A673 (cell line): Measurements from ENCODE around the gene REV1.

Experiments
- CTCF ChIP-seq: fragments of 300-800, 200-600 bp; sonication (generic); conservative IDR thresholded peaks from 2 replicates; pipeline ENCODE4 v1.5.1; 2017; ENCODE audit warnings: low read depth, mild to moderate bottlenecking, antibody characterized with exemption, low read length, moderate library complexity, mixed read lengths
- EZH2 ChIP-seq: fragments of 200-600 bp; sonication (generic); IDR thresholded peaks from 2 replicates; pipeline ENCODE4 v1.6.1; 2017; ENCODE audit warnings: borderline replicate concordance, low read depth, mild to moderate bottlenecking, mixed read lengths, antibody characterized with exemption, low read length; ENCODE audit not compliant: poor library complexity, severe bottlenecking

- TF ChIP-seq CTCF (no peak), EZH2 (no peak)
Measured at GRCh38 chr2:99420031-99420430, 69.8 kb downstream of the REV1 start.
